Effector memory CD8-positive, alpha-beta T cell (primary cell): Measurements from ENCODE around the gene CD82.
A peak's percentile ranks its signal among the peaks of the same experiment; 100 is the strongest.

Experiments used
- ATAC-seq: fragments of 150-1000 bp; cut with Tn5 transposase; replicated peaks from 2 replicates; pipeline ENCODE4 v1.10.0; 2021; ENCODE audit warnings: mild to moderate bottlenecking, moderate library complexity
- DNase-seq, 3 experiments: peaks; one replicate each; pipeline ENCODE4 v3.0.0; 2021
- H3K27ac Mint-ChIP-seq, 2 donors: one replicate each; pipeline ENCODE4 v1.8.0; 2022; ENCODE audit warnings: mild to moderate bottlenecking in 2 of 2, mixed read lengths in 2 of 2, moderate library complexity in 2 of 2
- H3K27me3 Mint-ChIP-seq, 2 donors: one replicate each; pipeline ENCODE4 v1.8.0; 2022; ENCODE audit warnings: mixed read lengths in 2 of 2
- H3K36me3 Mint-ChIP-seq: one replicate; pipeline ENCODE4 v1.8.0; 2022; ENCODE audit warnings: mild to moderate bottlenecking, moderate library complexity, mixed read lengths; ENCODE audit not compliant: insufficient read depth
- H3K4me1 Mint-ChIP-seq, 2 donors: one replicate each; pipeline ENCODE4 v1.8.0; 2022; ENCODE audit warnings: low read depth in 2 of 2, mixed read lengths in 2 of 2
- H3K4me3 Mint-ChIP-seq, 2 donors: one replicate each; pipeline ENCODE4 v1.8.0; 2022; ENCODE audit warnings: mild to moderate bottlenecking in 2 of 2, mixed read lengths in 2 of 2, moderate library complexity in 2 of 2
- H3K9me3 Mint-ChIP-seq, 2 donors: one replicate each; pipeline ENCODE4 v1.8.0; 2022; ENCODE audit warnings: mixed read lengths in 2 of 2

Gene CD82

DNA sequence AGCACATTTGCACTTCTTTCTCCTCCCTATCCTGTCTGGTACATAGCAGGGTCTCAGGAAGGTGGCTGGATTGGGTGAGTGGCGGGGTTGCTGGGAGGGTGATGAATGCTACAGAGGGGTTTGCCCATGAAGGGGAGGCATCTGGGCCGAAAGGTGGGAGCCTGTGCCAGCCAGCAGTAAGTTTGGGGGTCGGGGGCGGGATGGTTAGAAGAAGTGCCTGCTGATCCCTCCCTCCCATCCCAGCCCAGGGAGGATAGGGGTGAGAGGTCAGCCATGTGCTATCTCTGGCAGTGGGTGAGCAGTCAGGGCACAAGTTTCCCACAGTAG, 2.8 kb downstream of the CD82 start:
- DNase-seq (no peak), ATAC-seq (no peak)
- peak overlapping the region; percentile 86 to 87 for H3K4me3 Mint-ChIP-seq
- H3K27me3 Mint-ChIP-seq: no peaks in the 10 kb centered on the region
- H3K9me3 Mint-ChIP-seq: no peaks in the 10 kb centered on the region
- peak overlapping the region; percentile 95 to 97 for H3K27ac Mint-ChIP-seq
- peaks cover 61 to 65% of the 10 kb centered on the region in 2 donors for H3K4me1 Mint-ChIP-seq
- peaks cover 21% of the 10 kb centered on the region for H3K36me3 Mint-ChIP-seq

DNA sequence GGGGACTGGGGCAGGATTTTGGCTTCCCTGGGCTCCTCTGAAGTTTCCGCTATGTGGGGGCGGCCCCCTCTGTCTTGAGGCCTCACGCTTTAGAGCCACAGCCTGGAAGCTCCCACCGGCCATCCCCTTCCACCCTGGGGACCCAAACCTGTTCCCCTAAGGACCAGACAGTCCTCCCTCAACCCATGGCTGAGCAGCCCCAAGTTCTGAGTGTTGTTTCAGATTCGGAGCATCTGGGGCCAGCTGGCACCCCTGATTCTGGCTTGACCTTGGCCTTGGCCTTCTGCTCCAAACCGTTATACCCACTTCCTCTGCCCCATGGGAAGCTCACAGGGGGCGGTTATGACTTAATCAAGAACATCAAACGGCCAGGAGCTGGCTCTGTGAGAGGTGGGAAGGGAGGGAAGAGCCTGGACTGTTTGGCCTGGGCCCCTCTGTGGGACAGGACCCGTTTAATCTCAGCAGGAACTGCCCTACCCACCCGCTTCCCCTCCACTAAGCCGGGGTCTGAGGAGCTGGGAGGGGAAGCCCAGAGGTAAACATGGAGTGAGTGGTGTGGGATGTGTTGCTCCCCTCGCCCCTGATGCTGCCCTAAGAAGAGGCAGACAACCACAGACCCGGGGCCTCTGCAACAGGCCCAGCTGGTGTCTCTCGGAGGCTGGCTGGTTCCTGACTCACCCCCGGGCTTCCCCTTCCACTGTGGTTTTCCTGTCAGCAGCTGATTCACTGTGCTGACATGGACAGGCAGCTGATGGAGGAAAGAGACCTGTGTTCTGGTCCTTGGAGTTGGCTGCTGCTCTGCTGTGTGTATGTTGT, 3.4 kb downstream of the CD82 start:
- peak overlapping the region; percentile 86 to 87 for H3K4me3 Mint-ChIP-seq
- H3K27ac Mint-ChIP-seq: peak overlapping the region; percentile 95 to 97
- no peaks in the 10 kb centered on the region for H3K27me3 Mint-ChIP-seq

GRCh38 chr11:44570411-44571155, 5.1 kb downstream of the CD82 start:
- Mint-ChIP-seq H3K27me3 (no peaks in the 10 kb centered on the region), H3K4me1 (peaks cover 77 to 84% of the 10 kb centered on the region in 2 donors), H3K36me3 (peaks cover 20% of the 10 kb centered on the region), H3K27ac (peak overlapping the region; percentile 95 to 97), H3K9me3 (no peaks in the 10 kb centered on the region), H3K4me3 (peak overlapping the region; percentile 46 to 52)
- DNase-seq (no peak), ATAC-seq (no peak)

More for the DNA sequence above, 3.4 kb downstream of the CD82 start:
- DNase-seq: peak; percentile 77 to 79 (median 78)
- Mint-ChIP-seq H3K36me3 (peaks cover 21% of the 10 kb centered on the region), H3K9me3 (no peaks in the 10 kb centered on the region), H3K4me1 (peaks cover 66 to 70% of the 10 kb centered on the region in 2 donors)
- peak; percentile 71 for ATAC-seq

DNA sequence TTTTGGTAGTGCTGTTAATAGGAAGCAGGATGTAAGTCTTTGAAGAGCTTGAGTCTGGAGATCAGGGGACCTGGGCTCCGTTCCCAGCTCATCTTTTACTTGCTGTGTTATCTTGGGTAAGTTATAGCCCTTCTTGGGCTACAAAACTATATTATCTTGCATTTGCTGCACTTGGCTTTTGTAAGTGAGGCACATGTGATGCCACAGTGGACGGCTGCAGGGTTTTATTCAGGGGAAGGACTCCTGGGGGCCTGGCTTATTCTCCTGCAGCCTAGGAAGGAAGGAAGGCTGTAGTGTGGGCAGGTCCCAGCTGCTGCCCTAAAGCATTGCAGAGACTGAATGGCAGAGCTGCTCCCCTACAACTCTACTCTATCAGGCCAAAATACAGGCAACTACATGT, 6.4 kb downstream of the CD82 start:
- ATAC-seq (no peak), DNase-seq (no peak)
- H3K36me3 Mint-ChIP-seq: peaks cover 16% of the 10 kb centered on the region
- no peak overlapping the region for H3K4me3 Mint-ChIP-seq
- peaks cover 70 to 75% of the 10 kb centered on the region in 2 donors for H3K4me1 Mint-ChIP-seq
- H3K9me3 Mint-ChIP-seq: no peaks in the 10 kb centered on the region
- peak overlapping the region; percentile 33 to 89 for H3K27ac Mint-ChIP-seq
- H3K27me3 Mint-ChIP-seq: no peaks in the 10 kb centered on the region

DNA sequence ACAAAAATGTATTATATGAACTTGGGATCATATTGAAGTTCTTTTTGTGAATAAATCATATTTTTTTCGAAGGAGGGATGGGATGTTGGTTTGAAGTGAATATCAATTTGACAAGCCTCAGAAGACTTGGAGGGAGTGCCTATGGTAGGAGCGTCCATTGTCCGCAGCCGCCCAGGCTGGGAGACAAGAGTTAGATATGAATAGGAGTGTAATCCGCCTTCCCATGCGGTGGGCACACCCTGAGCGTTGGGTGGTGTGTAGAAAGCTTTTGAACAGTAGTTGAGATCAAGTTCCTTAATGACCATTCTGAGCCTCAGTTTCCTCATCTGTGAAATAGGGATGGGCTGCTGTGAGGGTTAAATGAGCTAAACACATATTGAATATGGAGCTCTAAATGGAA, 7.0 kb downstream of the CD82 start:
- ATAC-seq: no peak
- Mint-ChIP-seq H3K9me3 (no peaks in the 10 kb centered on the region), H3K36me3 (peaks cover 14% of the 10 kb centered on the region), H3K27me3 (no peaks in the 10 kb centered on the region), H3K27ac (peak overlapping the region; percentile 33 to 89), H3K4me1 (peaks cover 65 to 73% of the 10 kb centered on the region in 2 donors), H3K4me3 (peak overlapping the region; percentile 15 to 33)
- no peak for DNase-seq

GRCh38 chr11:44572884-44573283, 7.4 kb downstream of the CD82 start:
- peak overlapping the region in 1 of 2 donors; percentile 33 for H3K4me3 Mint-ChIP-seq
- H3K27ac Mint-ChIP-seq: peak overlapping the region; percentile 89 to 95
- H3K9me3 Mint-ChIP-seq: no peaks in the 10 kb centered on the region
- H3K36me3 Mint-ChIP-seq: peaks cover 11% of the 10 kb centered on the region
- no peaks in the 10 kb centered on the region for H3K27me3 Mint-ChIP-seq
- no peak for ATAC-seq
- peaks cover 60 to 69% of the 10 kb centered on the region in 2 donors for H3K4me1 Mint-ChIP-seq
- no peak for DNase-seq

DNA sequence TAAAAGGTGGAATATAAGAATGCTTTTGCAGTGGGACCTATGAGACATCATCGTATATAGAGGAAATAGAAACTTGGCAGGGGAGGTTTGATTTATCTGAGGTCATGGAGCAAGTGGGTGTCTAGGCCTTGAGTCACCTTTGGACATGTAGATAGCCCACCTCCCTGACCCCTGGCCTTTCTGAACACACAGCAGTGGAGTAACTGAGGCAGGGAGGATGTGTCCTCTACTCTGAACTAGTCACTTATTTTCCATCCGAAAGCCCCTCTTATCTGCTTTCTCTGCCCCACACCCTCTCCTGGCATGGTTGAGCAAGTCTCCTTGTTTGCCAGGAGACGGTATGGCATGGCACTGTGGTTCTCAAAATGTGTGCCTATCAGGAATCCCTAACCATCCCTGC, 7.9 kb downstream of the CD82 start:
- H3K27ac Mint-ChIP-seq: peak overlapping the region; percentile 89 to 95
- H3K27me3 Mint-ChIP-seq: no peaks in the 10 kb centered on the region
- peaks cover 56 to 67% of the 10 kb centered on the region in 2 donors for H3K4me1 Mint-ChIP-seq
- H3K4me3 Mint-ChIP-seq: peak overlapping the region; percentile 61 to 74
- ATAC-seq (no peak), DNase-seq (no peak)
- H3K36me3 Mint-ChIP-seq: peaks cover 10% of the 10 kb centered on the region
- H3K9me3 Mint-ChIP-seq: no peaks in the 10 kb centered on the region

DNA sequence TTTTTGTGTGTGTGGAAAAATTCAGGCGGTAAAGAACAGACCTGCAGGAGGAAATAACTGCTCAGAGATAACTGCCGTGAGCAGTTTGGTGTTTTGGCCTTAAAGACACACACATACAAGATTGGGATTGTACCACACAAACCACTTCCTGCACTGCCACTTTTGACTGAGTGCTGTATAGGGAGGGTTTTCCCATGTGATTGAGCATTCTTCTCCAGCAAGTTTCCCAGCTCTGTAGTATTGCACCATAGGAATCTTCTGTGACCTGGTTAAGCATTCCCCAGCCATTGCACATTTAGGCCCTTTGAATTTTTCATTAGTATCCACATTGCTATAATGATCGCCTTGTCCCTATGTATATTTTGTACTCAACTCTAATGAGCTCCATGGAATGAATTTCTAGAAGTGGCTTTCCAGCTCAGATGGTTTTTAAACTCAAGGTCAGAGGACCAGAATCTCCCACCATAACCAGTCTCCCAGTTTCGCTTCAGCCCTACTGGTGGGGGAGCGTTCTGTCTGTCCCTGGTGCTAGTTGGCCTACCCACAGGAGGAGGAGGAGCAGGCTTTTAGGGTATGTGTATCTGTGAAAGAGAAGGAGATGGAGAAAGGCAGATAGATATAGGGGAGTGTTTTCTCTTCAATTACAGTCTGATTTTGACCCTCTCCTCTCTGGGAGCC, 9.3 kb downstream of the CD82 start:
- H3K27ac Mint-ChIP-seq: peak overlapping the region; percentile 89 to 95
- no peaks in the 10 kb centered on the region for H3K27me3 Mint-ChIP-seq
- peak in 1 of 3 experiments; percentile 23 for DNase-seq
- peak overlapping the region; percentile 61 to 74 for H3K4me3 Mint-ChIP-seq
- H3K36me3 Mint-ChIP-seq: peaks cover 10% of the 10 kb centered on the region
- no peaks in the 10 kb centered on the region for H3K9me3 Mint-ChIP-seq
- ATAC-seq: peak; percentile 85
- H3K4me1 Mint-ChIP-seq: peaks cover 50 to 62% of the 10 kb centered on the region in 2 donors

GRCh38 chr11:44575288-44575672, 9.8 kb downstream of the CD82 start:
- Mint-ChIP-seq H3K4me1 (peaks cover 45 to 61% of the 10 kb centered on the region in 2 donors), H3K36me3 (peaks cover 5% of the 10 kb centered on the region), H3K9me3 (no peaks in the 10 kb centered on the region), H3K4me3 (peak overlapping the region; percentile 61 to 74), H3K27me3 (no peaks in the 10 kb centered on the region), H3K27ac (peak overlapping the region; percentile 89 to 95)
- DNase-seq: no peak
- ATAC-seq: no peak

DNA sequence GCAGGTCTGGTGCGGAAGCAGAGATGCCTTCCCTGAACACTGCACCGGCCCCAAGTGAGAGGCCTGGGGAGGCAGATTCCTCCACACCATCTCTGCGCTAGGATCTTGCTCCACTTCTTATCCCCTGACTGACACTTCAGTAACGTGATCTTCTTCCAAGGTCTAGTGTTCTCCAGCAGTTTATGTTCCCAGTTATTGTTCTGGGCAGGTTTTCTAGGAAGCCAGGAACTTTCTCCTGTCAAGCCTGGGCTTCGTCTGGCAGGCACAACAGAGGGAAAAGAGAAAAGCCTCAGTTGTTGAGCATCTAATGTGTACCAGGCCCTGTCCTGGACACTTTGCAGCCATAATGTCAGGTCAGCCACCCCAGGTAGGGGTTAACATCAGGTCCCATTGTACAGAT, 10.5 kb downstream of the CD82 start:
- DNase-seq (no peak), ATAC-seq (no peak)
- no peaks in the 10 kb centered on the region for H3K27me3 Mint-ChIP-seq
- H3K4me1 Mint-ChIP-seq: peaks cover 43 to 56% of the 10 kb centered on the region in 2 donors
- H3K4me3 Mint-ChIP-seq: peak overlapping the region in 1 of 2 donors; percentile 16
- H3K9me3 Mint-ChIP-seq: no peaks in the 10 kb centered on the region
- H3K36me3 Mint-ChIP-seq: peaks cover 4% of the 10 kb centered on the region
- peak overlapping the region in 1 of 2 donors; percentile 89 for H3K27ac Mint-ChIP-seq

GRCh38 chr11:44576656-44577055, 11.2 kb downstream of the CD82 start:
- no peak overlapping the region for H3K4me3 Mint-ChIP-seq
- no peak overlapping the region for H3K27ac Mint-ChIP-seq
- H3K36me3 Mint-ChIP-seq: peaks cover 4% of the 10 kb centered on the region
- H3K27me3 Mint-ChIP-seq: no peaks in the 10 kb centered on the region
- ATAC-seq (no peak), DNase-seq (no peak)
- H3K4me1 Mint-ChIP-seq: peaks cover 40 to 55% of the 10 kb centered on the region in 2 donors
- no peaks in the 10 kb centered on the region for H3K9me3 Mint-ChIP-seq

DNA sequence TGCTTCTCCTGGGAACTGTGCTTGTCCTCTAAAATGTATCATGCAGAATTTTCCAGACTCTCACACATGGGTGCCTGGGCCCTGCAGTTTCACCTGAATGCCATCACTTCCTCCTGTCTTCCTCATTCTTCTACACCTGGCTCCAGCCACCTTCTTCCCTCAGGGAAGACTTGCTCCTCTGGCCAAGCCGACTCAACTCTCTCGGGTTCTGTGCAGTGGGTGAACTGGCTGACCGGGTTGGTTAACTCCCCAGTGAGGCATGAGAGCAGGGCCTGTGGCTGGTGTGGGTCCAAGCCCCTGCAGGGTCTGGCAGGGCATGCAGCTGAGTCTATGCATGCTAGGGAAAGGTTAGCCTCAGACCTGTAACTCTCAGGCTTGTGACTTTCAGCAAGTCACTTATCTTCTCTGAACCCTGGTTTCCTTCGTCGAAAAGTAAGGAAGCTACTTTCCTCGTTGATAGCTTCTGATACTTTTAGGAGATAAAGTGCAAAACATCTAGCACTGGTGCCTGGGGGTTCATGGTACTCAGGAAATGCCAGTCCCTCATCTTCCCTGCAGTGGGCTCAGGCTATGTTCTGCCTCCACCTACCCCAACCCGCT, 11.9 kb downstream of the CD82 start:
- H3K9me3 Mint-ChIP-seq: no peaks in the 10 kb centered on the region
- H3K4me1 Mint-ChIP-seq: peaks cover 33 to 52% of the 10 kb centered on the region in 2 donors
- H3K36me3 Mint-ChIP-seq: peaks cover 3% of the 10 kb centered on the region

GRCh38 chr11:44578279-44578678, 12.8 kb downstream of the CD82 start:
- peaks cover 31 to 43% of the 10 kb centered on the region in 2 donors for H3K4me1 Mint-ChIP-seq
- peaks cover 0 to 3% of the 10 kb centered on the region in 2 donors for H3K9me3 Mint-ChIP-seq
- ATAC-seq (no peak), DNase-seq (no peak)
- H3K4me3 Mint-ChIP-seq: no peak overlapping the region
- peak overlapping the region; percentile 5 to 70 for H3K27ac Mint-ChIP-seq
- H3K36me3 Mint-ChIP-seq: no peaks in the 10 kb centered on the region
- no peaks in the 10 kb centered on the region for H3K27me3 Mint-ChIP-seq

More for the DNA sequence above, 11.9 kb downstream of the CD82 start:
- H3K4me3 Mint-ChIP-seq: no peak overlapping the region
- ATAC-seq (no peak), DNase-seq (no peak)
- H3K27me3 Mint-ChIP-seq: no peaks in the 10 kb centered on the region
- H3K27ac Mint-ChIP-seq: peak overlapping the region in 1 of 2 donors; percentile 20
